ENCODE results near the gene CHRNG.

GRCh38 chr2:232543491-232543890 lies 4.0 kb downstream of the CHRNG start:
- no peak for TF ChIP-seq CTCF (IDR thresholded peaks at IDR 0.05; ENCODE audit: poor library complexity)
- TF ChIP-seq EZH2 (IDR thresholded peaks at IDR 0.05; ENCODE audit: borderline replicate concordance): no peak

Measured in hepatocyte (in vitro differentiated cells).